ENCODE data around the gene KDELR3. TPM values are rescaled to one million over a fixed set of nuclear protein-coding genes. Genes with fewer than 3 reads are reported as not detected.

The KDELR3 gene
- polyA plus RNA-seq, 1 donor from 2014 or later: not detected

DNA sequence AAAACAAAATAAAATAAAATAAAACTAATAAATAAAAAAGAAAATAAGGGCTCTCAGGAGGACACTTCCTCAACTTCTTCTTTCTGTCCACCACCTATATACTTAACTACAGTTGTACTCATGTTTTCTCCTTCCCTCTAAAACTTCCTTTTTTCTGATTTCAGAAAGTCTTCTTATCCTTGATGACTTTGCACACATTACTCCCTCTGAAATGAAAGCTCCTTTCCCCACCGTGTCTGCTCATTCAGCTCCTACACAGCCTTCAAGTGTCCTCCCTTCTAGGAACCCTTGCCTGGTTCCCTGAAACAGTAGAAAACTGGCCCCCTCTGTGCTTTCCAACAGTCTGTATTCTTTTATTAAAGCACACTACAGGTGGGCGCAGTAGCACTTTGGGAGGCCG, 56.5 kb downstream of the KDELR3 start:
- H3F3A ChIP-seq (ENCODE audit: insufficient read depth, low read length, poor library complexity, severe bottlenecking): no peaks in the 10 kb centered on the region
- H3K27ac ChIP-seq (ENCODE audit: low read length): no peak overlapping the region
- H3K79me2 ChIP-seq (replicated peaks; ENCODE audit: insufficient read depth, low read length): no peaks in the 10 kb centered on the region
- H3K36me3 ChIP-seq (ENCODE audit: insufficient read depth, low read length): no peaks in the 10 kb centered on the region
- H4K20me1 ChIP-seq (ENCODE audit: insufficient read depth): no peaks in the 10 kb centered on the region
- no peak for TF ChIP-seq MXI1 (conservative IDR thresholded peaks at IDR 0.05; ENCODE audit: poor library complexity, severe bottlenecking)
- no peak for TF ChIP-seq EP300 (conservative IDR thresholded peaks at IDR 0.05; ENCODE audit: poor library complexity, severe bottlenecking)
- TF ChIP-seq, protein P1, sequence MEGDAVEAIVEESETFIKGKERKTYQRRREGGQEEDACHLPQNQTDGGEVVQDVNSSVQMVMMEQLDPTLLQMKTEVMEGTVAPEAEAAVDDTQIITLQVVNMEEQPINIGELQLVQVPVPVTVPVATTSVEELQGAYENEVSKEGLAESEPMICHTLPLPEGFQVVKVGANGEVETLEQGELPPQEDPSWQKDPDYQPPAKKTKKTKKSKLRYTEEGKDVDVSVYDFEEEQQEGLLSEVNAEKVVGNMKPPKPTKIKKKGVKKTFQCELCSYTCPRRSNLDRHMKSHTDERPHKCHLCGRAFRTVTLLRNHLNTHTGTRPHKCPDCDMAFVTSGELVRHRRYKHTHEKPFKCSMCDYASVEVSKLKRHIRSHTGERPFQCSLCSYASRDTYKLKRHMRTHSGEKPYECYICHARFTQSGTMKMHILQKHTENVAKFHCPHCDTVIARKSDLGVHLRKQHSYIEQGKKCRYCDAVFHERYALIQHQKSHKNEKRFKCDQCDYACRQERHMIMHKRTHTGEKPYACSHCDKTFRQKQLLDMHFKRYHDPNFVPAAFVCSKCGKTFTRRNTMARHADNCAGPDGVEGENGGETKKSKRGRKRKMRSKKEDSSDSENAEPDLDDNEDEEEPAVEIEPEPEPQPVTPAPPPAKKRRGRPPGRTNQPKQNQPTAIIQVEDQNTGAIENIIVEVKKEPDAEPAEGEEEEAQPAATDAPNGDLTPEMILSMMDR (IDR thresholded peaks at IDR 0.05; ENCODE audit: poor library complexity, severe bottlenecking): no peak
- TF ChIP-seq RAD21 (conservative IDR thresholded peaks at IDR 0.05): no peak
- TF ChIP-seq EZH2 (IDR thresholded peaks at IDR 0.05; ENCODE audit: borderline replicate concordance, insufficient read depth, low read length, poor library complexity, severe bottlenecking): no peak
- TF ChIP-seq SMC3 (conservative IDR thresholded peaks at IDR 0.05; ENCODE audit: poor library complexity): no peak
- no peak for TF ChIP-seq TAF1 (IDR thresholded peaks at IDR 0.05; ENCODE audit: low read depth)
- no peak for TF ChIP-seq POLR2AphosphoS5 (IDR thresholded peaks at IDR 0.05)
- TF ChIP-seq, protein P2, sequence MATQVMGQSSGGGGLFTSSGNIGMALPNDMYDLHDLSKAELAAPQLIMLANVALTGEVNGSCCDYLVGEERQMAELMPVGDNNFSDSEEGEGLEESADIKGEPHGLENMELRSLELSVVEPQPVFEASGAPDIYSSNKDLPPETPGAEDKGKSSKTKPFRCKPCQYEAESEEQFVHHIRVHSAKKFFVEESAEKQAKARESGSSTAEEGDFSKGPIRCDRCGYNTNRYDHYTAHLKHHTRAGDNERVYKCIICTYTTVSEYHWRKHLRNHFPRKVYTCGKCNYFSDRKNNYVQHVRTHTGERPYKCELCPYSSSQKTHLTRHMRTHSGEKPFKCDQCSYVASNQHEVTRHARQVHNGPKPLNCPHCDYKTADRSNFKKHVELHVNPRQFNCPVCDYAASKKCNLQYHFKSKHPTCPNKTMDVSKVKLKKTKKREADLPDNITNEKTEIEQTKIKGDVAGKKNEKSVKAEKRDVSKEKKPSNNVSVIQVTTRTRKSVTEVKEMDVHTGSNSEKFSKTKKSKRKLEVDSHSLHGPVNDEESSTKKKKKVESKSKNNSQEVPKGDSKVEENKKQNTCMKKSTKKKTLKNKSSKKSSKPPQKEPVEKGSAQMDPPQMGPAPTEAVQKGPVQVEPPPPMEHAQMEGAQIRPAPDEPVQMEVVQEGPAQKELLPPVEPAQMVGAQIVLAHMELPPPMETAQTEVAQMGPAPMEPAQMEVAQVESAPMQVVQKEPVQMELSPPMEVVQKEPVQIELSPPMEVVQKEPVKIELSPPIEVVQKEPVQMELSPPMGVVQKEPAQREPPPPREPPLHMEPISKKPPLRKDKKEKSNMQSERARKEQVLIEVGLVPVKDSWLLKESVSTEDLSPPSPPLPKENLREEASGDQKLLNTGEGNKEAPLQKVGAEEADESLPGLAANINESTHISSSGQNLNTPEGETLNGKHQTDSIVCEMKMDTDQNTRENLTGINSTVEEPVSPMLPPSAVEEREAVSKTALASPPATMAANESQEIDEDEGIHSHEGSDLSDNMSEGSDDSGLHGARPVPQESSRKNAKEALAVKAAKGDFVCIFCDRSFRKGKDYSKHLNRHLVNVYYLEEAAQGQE (IDR thresholded peaks at IDR 0.05; ENCODE audit: borderline replicate concordance): no peak
- H3K9ac ChIP-seq (ENCODE audit: low read length): no peak overlapping the region
- no peak overlapping the region for H3K4me2 ChIP-seq (ENCODE audit: low read length)
- no peak overlapping the region for H3K4me3 ChIP-seq (ENCODE audit: low read length)
- H3K9me3 ChIP-seq (ENCODE audit: low read length): no peaks in the 10 kb centered on the region
- H3K9me2 ChIP-seq (ENCODE audit: insufficient read depth, low read length): no peaks in the 10 kb centered on the region
- no peak overlapping the region for H2AFZ ChIP-seq (ENCODE audit: low read depth, low read length)
- no peaks in the 10 kb centered on the region for H3K27me3 ChIP-seq (ENCODE audit: insufficient read depth, low read depth, low read length)

GRCh38 chr22:38531251-38531938, 63.5 kb downstream of the KDELR3 start:
- no peak overlapping the region for H2AFZ ChIP-seq (ENCODE audit: low read depth, low read length)
- no peak overlapping the region for H3K4me2 ChIP-seq (ENCODE audit: low read length)
- no peaks in the 10 kb centered on the region for H3K27me3 ChIP-seq (ENCODE audit: insufficient read depth, low read depth, low read length)
- TF ChIP-seq EP300 (conservative IDR thresholded peaks at IDR 0.05; ENCODE audit: poor library complexity, severe bottlenecking) (no peak), SMC3 (conservative IDR thresholded peaks at IDR 0.05; ENCODE audit: poor library complexity) (no peak), EZH2 (IDR thresholded peaks at IDR 0.05; ENCODE audit: borderline replicate concordance, insufficient read depth, low read length, poor library complexity, severe bottlenecking) (no peak), TAF1 (IDR thresholded peaks at IDR 0.05; ENCODE audit: low read depth) (no peak), RAD21 (conservative IDR thresholded peaks at IDR 0.05) (no peak), MXI1 (conservative IDR thresholded peaks at IDR 0.05; ENCODE audit: poor library complexity, severe bottlenecking) (no peak), POLR2AphosphoS5 (IDR thresholded peaks at IDR 0.05) (no peak)
- TF ChIP-seq, protein P1 (IDR thresholded peaks at IDR 0.05; ENCODE audit: poor library complexity, severe bottlenecking): no peak
- TF ChIP-seq, protein P2 (IDR thresholded peaks at IDR 0.05; ENCODE audit: borderline replicate concordance): no peak
- no peaks in the 10 kb centered on the region for H3K36me3 ChIP-seq (ENCODE audit: insufficient read depth, low read length)
- H3K79me2 ChIP-seq (replicated peaks; ENCODE audit: insufficient read depth, low read length): no peaks in the 10 kb centered on the region
- no peak overlapping the region for H3K4me3 ChIP-seq (ENCODE audit: low read length)
- H3F3A ChIP-seq (ENCODE audit: insufficient read depth, low read length, poor library complexity, severe bottlenecking): no peaks in the 10 kb centered on the region
- H3K9me3 ChIP-seq (ENCODE audit: low read length): no peaks in the 10 kb centered on the region
- H4K20me1 ChIP-seq (ENCODE audit: insufficient read depth): no peaks in the 10 kb centered on the region
- H3K27ac ChIP-seq (ENCODE audit: low read length): no peak overlapping the region
- no peaks in the 10 kb centered on the region for H3K9me2 ChIP-seq (ENCODE audit: insufficient read depth, low read length)
- H3K9ac ChIP-seq (ENCODE audit: low read length): no peak overlapping the region
